SK-N-MC (cell line): ENCODE results near the gene CDHR4.

Experiments
- EZH2 ChIP-seq: fragments of 200-600 bp; sonication (generic); IDR thresholded peaks from one replicate; pipeline ENCODE4 v1.6.1; 2017; ENCODE audit warnings: antibody characterized with exemption
- FOXP2 ChIP-seq: optimal IDR thresholded peaks from 2 replicates; pipeline ENCODE3; 2011; ENCODE audit warnings: mild to moderate bottlenecking, moderate library complexity; ENCODE audit not compliant: insufficient read depth; ENCODE audit errors: extremely low read length, control extremely low read depth
- POLR2AphosphoS5 ChIP-seq: IDR thresholded peaks from 2 replicates; pipeline ENCODE4 v1.6.1; 2012; ENCODE audit warnings: mild to moderate bottlenecking, low read depth, low read length, borderline replicate concordance

DNA sequence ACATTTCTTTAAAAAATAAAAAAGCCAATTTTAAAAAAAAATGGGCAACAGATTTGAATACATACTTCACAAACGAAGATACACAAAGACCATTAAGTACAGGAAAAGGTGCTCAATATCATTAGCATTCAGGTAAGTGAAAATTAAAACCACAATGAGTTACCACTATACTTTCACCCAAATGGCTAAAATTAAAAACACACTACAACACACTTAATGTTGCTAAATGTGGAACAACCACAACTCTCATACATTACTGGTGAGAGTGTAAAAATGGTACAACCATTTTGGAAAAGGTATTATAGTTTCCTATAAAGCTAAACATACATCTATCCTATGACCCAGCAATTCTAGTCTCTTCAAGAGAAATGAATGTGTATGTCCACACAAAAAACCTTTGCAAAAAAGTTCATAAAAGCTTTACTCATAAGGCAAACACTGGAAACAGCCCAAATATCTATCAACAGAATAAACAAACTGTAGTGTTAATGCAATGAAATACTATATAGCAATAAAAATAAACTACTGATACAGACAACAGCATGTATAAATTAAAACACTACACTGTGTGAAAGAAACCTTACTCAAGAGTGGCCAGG lies 28.2 kb downstream of the CDHR4 start:
- TF ChIP-seq POLR2AphosphoS5 (no peak), EZH2 (no peak), FOXP2 (no peak)
